MCF 10A (cell line): ENCODE data around the gene SLC9A8. TPM values are rescaled to one million over a fixed set of nuclear protein-coding genes. Genes with fewer than 3 reads are reported as not detected.

Experiments
- BruUV-seq: library from RNA; stranded (reverse); fragments of 400-500 nt; replicated peaks from 2 replicates; lab custom pipeline; 2021; lab: Mats Ljungman, UMichigan
- CTCF ChIA-PET: fragments of 300-600 bp; sonication (Branson Sonifier 250); formaldehyde crosslinking; extraction: SDS; loops from one replicate; lab custom pipeline; 2021; ENCODE audit warnings: antibody characterized with exemption, inconsistent platforms; lab: Yijun Ruan, JAX
- POLR2A ChIA-PET: fragments of 300-600, 350-650 bp; sonication (Branson Sonifier 250); formaldehyde crosslinking; extraction: SDS; loops from one replicate; lab custom pipeline; 2020; ENCODE audit warnings: antibody characterized with exemption, inconsistent platforms; lab: Yijun Ruan, JAX
- DNase-seq: peaks from one replicate; pipeline ENCODE4 v3.0.0-alpha.2; 2018; ENCODE audit not compliant: unreplicated experiment
- H3K27ac Mint-ChIP-seq: one replicate; pipeline ENCODE4 v1.8.0; 2022; ENCODE audit warnings: mild to moderate bottlenecking, low read depth, mixed read lengths; ENCODE audit not compliant: unreplicated experiment
- H3K27me3 Mint-ChIP-seq: one replicate; pipeline ENCODE4 v1.8.0; 2022; ENCODE audit warnings: mixed read lengths; ENCODE audit not compliant: insufficient read depth, unreplicated experiment
- H3K36me3 Mint-ChIP-seq: one replicate; pipeline ENCODE4 v1.8.0; 2022; ENCODE audit warnings: mild to moderate bottlenecking, moderate library complexity, mixed read lengths; ENCODE audit not compliant: insufficient read depth, unreplicated experiment
- H3K4me1 Mint-ChIP-seq: one replicate; pipeline ENCODE4 v1.8.0; 2022; ENCODE audit warnings: mixed read lengths; ENCODE audit not compliant: insufficient read depth, unreplicated experiment
- H3K4me3 Mint-ChIP-seq: one replicate; pipeline ENCODE4 v1.8.0; 2022; ENCODE audit warnings: mild to moderate bottlenecking, moderate library complexity, mixed read lengths; ENCODE audit not compliant: unreplicated experiment
- H3K9me3 Mint-ChIP-seq: one replicate; pipeline ENCODE4 v1.8.0; 2022; ENCODE audit warnings: mixed read lengths; ENCODE audit not compliant: unreplicated experiment
- CTCF ChIP-seq: fragments of 200-600 bp; IDR thresholded peaks from one replicate; pipeline ENCODE4 v1.8.0; 2022; ENCODE audit warnings: antibody characterized with exemption, mild to moderate bottlenecking; ENCODE audit not compliant: unreplicated experiment
- intact Hi-C: fragments of 100-400 bp; cut with micrococcal nuclease; formaldehyde crosslinking; loops from 2 replicates; pipeline ENCODE4 v1.14.1; 2022
- total RNA-seq: library from RNA; stranded (reverse); gene quantifications from 2 replicates; pipeline ENCODE4 v1.2.3, GENCODE V29; 2022

The SLC9A8 gene
- total RNA-seq, 1 experiment from 2014 or later, result 14.6 TPM

- CTCF ChIA-PET, result interaction anchor here (0.8 to 2.2 kb wide), 3 partner anchors 11 to 62 kb away, joined by 3 to 14 read pairs (median 5); no protein-coding TSS in a partner anchor
- H3K9me3 Mint-ChIP-seq, result no peaks in the 10 kb centered on the region
- BruUV-seq, result no TSS peak
- peaks cover 47% of the 10 kb centered on the region for H3K36me3 Mint-ChIP-seq
- no peak overlapping the region for H3K4me3 Mint-ChIP-seq
- intact Hi-C loops, result no loop called here
- POLR2A ChIA-PET, result interaction anchor here (1.0 to 1.4 kb wide), 3 partner anchors 20 to 54 kb away, joined by 3 to 4 read pairs (median 4); no protein-coding TSS in a partner anchor
- DNase-seq, result no peak
- H3K27ac Mint-ChIP-seq, result no peak overlapping the region
- no peaks in the 10 kb centered on the region for H3K27me3 Mint-ChIP-seq
- no peak for TF ChIP-seq CTCF
- no peaks in the 10 kb centered on the region for H3K4me1 Mint-ChIP-seq
These were observed 95.0 kb downstream of the SLC9A8 start for GRCh38 chr20:49907405-49908257.

- H3K36me3 Mint-ChIP-seq, result peaks cover 47% of the 10 kb centered on the region
- H3K27ac Mint-ChIP-seq, result no peak overlapping the region
- H3K9me3 Mint-ChIP-seq, result no peaks in the 10 kb centered on the region
- no peak for TF ChIP-seq CTCF
- CTCF ChIA-PET, result no interaction called here
- no peaks in the 10 kb centered on the region for H3K27me3 Mint-ChIP-seq
- H3K4me3 Mint-ChIP-seq, result no peak overlapping the region
- DNase-seq, result no peak
- no peaks in the 10 kb centered on the region for H3K4me1 Mint-ChIP-seq
- intact Hi-C loops, result no loop called here
- no TSS peak for BruUV-seq
- POLR2A ChIA-PET, result interaction anchor here (1.0 to 1.2 kb wide), 3 partner anchors 21 to 622 kb away, joined by 3 to 4 read pairs (median 4); no protein-coding TSS in a partner anchor
These were observed 95.6 kb downstream of the SLC9A8 start for GRCh38 chr20:49908258-49908565.

- Mint-ChIP-seq H3K27ac (no peak overlapping the region), H3K4me3 (no peak overlapping the region), H3K27me3 (no peaks in the 10 kb centered on the region), H3K36me3 (peaks cover 40% of the 10 kb centered on the region), H3K9me3 (no peaks in the 10 kb centered on the region), H3K4me1 (peaks cover 11% of the 10 kb centered on the region)
- TF ChIP-seq CTCF, result no peak
- intact Hi-C loops, result no loop called here
- ChIA-PET POLR2A (interaction anchor here (1.1 kb wide), 1 partner anchor 621 kb away, joined by 3 read pairs; no protein-coding TSS in a partner anchor), CTCF (interaction anchor here (0.9 to 1.1 kb wide), 2 partner anchors 298 to 299 kb away, joined by 3 read pairs; no protein-coding TSS in a partner anchor)
- DNase-seq, result no peak
- BruUV-seq, result no TSS peak
These were observed 97.1 kb downstream of the SLC9A8 start for GRCh38 chr20:49909499-49910339.

- intact Hi-C loops, result no loop called here
These were observed 97.7 kb downstream of the SLC9A8 start for GRCh38 chr20:49910340-49910706.

More at GRCh38 chr20:49910340-49910706, 97.7 kb downstream of the SLC9A8 start:
- H3K27me3 Mint-ChIP-seq, result no peaks in the 10 kb centered on the region
- peaks cover 34% of the 10 kb centered on the region for H3K36me3 Mint-ChIP-seq
- TF ChIP-seq CTCF, result no peak
- CTCF ChIA-PET, result interaction anchor here (1.1 to 1.3 kb wide), 2 partner anchors 20 to 298 kb away, joined by 3 read pairs; no protein-coding TSS in a partner anchor
- BruUV-seq, result no TSS peak
- peaks cover 11% of the 10 kb centered on the region for H3K4me1 Mint-ChIP-seq
- no peak overlapping the region for H3K4me3 Mint-ChIP-seq
- no peak for DNase-seq
- H3K27ac Mint-ChIP-seq, result no peak overlapping the region
- POLR2A ChIA-PET, result interaction anchor here (0.6 kb wide), 1 partner anchor 28 kb away, joined by 3 read pairs; no protein-coding TSS in a partner anchor
- no peaks in the 10 kb centered on the region for H3K9me3 Mint-ChIP-seq
